ENCODE measurements around the gene EXOSC5.
"Not testable (repeated sequence)": the region's sequence is repeated elsewhere in the genome, so short reads cannot be mapped to it uniquely, and the experiment has no call there.

EXOSC5 gene

GRCh38 chr19:41371541-41371940 is 25.6 kb downstream of the EXOSC5 start:
- no peak overlapping the region for H3K9ac ChIP-seq (ENCODE audit: low read depth in 1 of 2, low read length in 2 of 2)
- H3K9me3 ChIP-seq (ENCODE audit: control insufficient read depth in 2 of 2, low read length in 2 of 2), result no peaks in the 10 kb centered on the region
- peaks cover 9 to 13% of the 10 kb centered on the region in 2 donors for H3K4me1 ChIP-seq (ENCODE audit: control insufficient read depth in 2 of 2, insufficient read depth in 2 of 2, low read length in 2 of 2)

GRCh38 chr19:41371119-41371518 is 26.0 kb downstream of the EXOSC5 start:
- H3K27me3 ChIP-seq (ENCODE audit: control insufficient read depth in 2 of 2, insufficient read depth in 2 of 2, low read length in 2 of 2); H3K9ac ChIP-seq (ENCODE audit: low read depth in 1 of 2, low read length in 2 of 2); H3K4me3 ChIP-seq (ENCODE audit: low read length in 2 of 2); H3K9me3 ChIP-seq (ENCODE audit: control insufficient read depth in 2 of 2, low read length in 2 of 2); H3K27ac ChIP-seq (ENCODE audit: low read depth in 2 of 2, low read length in 2 of 2); H3K36me3 ChIP-seq (ENCODE audit: control insufficient read depth in 2 of 2, insufficient read depth in 2 of 2, low read length in 2 of 2): not testable (repeated sequence)
- peaks cover 9 to 10% of the 10 kb centered on the region in 2 donors for H3K4me1 ChIP-seq (ENCODE audit: control insufficient read depth in 2 of 2, insufficient read depth in 2 of 2, low read length in 2 of 2)

More at GRCh38 chr19:41371541-41371940, 25.6 kb downstream of the EXOSC5 start:
- Histone ChIP-seq H3K27me3 (ENCODE audit: control insufficient read depth in 2 of 2, insufficient read depth in 2 of 2, low read length in 2 of 2) (no peaks in the 10 kb centered on the region), H3K4me3 (ENCODE audit: low read length in 2 of 2) (no peak overlapping the region), H3K27ac (ENCODE audit: low read depth in 2 of 2, low read length in 2 of 2) (no peak overlapping the region), H3K36me3 (ENCODE audit: control insufficient read depth in 2 of 2, insufficient read depth in 2 of 2, low read length in 2 of 2) (no peaks in the 10 kb centered on the region)

- Histone ChIP-seq H3K9ac (ENCODE audit: low read depth in 1 of 2, low read length in 2 of 2) (no peak overlapping the region), H3K4me3 (ENCODE audit: low read length in 2 of 2) (no peak overlapping the region), H3K36me3 (ENCODE audit: control insufficient read depth in 2 of 2, insufficient read depth in 2 of 2, low read length in 2 of 2) (no peaks in the 10 kb centered on the region), H3K9me3 (ENCODE audit: control insufficient read depth in 2 of 2, low read length in 2 of 2) (no peaks in the 10 kb centered on the region), H3K27me3 (ENCODE audit: control insufficient read depth in 2 of 2, insufficient read depth in 2 of 2, low read length in 2 of 2) (no peaks in the 10 kb centered on the region), H3K4me1 (ENCODE audit: control insufficient read depth in 2 of 2, insufficient read depth in 2 of 2, low read length in 2 of 2) (peaks cover 6 to 11% of the 10 kb centered on the region in 2 donors), H3K27ac (ENCODE audit: low read depth in 2 of 2, low read length in 2 of 2) (no peak overlapping the region)
These were observed 27.4 kb downstream of the EXOSC5 start for GRCh38 chr19:41369769-41370168.

GRCh38 chr19:41367848-41368301 is 29.3 kb downstream of the EXOSC5 start:
- H3K4me3 ChIP-seq (ENCODE audit: low read length in 2 of 2), result no peak overlapping the region
- H3K9ac ChIP-seq (ENCODE audit: low read depth in 1 of 2, low read length in 2 of 2), result no peak overlapping the region
- H3K9me3 ChIP-seq (ENCODE audit: control insufficient read depth in 2 of 2, low read length in 2 of 2), result no peaks in the 10 kb centered on the region
- no peaks in the 10 kb centered on the region for H3K36me3 ChIP-seq (ENCODE audit: control insufficient read depth in 2 of 2, insufficient read depth in 2 of 2, low read length in 2 of 2)
- peak overlapping the region in 1 of 2 donors; percentile 55 for H3K27ac ChIP-seq (ENCODE audit: low read depth in 2 of 2, low read length in 2 of 2)
- H3K27me3 ChIP-seq (ENCODE audit: control insufficient read depth in 2 of 2, insufficient read depth in 2 of 2, low read length in 2 of 2), result no peaks in the 10 kb centered on the region
- H3K4me1 ChIP-seq (ENCODE audit: control insufficient read depth in 2 of 2, insufficient read depth in 2 of 2, low read length in 2 of 2), result peaks cover 10 to 20% of the 10 kb centered on the region in 2 donors

GRCh38 chr19:41366089-41366488 is 31.1 kb downstream of the EXOSC5 start:
- H3K27ac ChIP-seq (ENCODE audit: low read depth in 2 of 2, low read length in 2 of 2), result no peak overlapping the region
- no peaks in the 10 kb centered on the region for H3K36me3 ChIP-seq (ENCODE audit: control insufficient read depth in 2 of 2, insufficient read depth in 2 of 2, low read length in 2 of 2)
- H3K9me3 ChIP-seq (ENCODE audit: control insufficient read depth in 2 of 2, low read length in 2 of 2), result no peaks in the 10 kb centered on the region

GRCh38 chr19:41364524-41365391 is 32.4 kb downstream of the EXOSC5 start:
- H3K9me3 ChIP-seq (ENCODE audit: control insufficient read depth in 2 of 2, low read length in 2 of 2), result no peaks in the 10 kb centered on the region
- H3K4me3 ChIP-seq (ENCODE audit: low read length in 2 of 2), result peak overlapping the region; percentile 95 to 98
- peaks cover 17 to 25% of the 10 kb centered on the region in 2 donors for H3K4me1 ChIP-seq (ENCODE audit: control insufficient read depth in 2 of 2, insufficient read depth in 2 of 2, low read length in 2 of 2)
- no peaks in the 10 kb centered on the region for H3K27me3 ChIP-seq (ENCODE audit: control insufficient read depth in 2 of 2, insufficient read depth in 2 of 2, low read length in 2 of 2)
- H3K27ac ChIP-seq (ENCODE audit: low read depth in 2 of 2, low read length in 2 of 2), result peak overlapping the region; percentile 99
- no peaks in the 10 kb centered on the region for H3K36me3 ChIP-seq (ENCODE audit: control insufficient read depth in 2 of 2, insufficient read depth in 2 of 2, low read length in 2 of 2)
- peak overlapping the region; percentile 93 to 95 for H3K9ac ChIP-seq (ENCODE audit: low read depth in 1 of 2, low read length in 2 of 2)

More at GRCh38 chr19:41366089-41366488, 31.1 kb downstream of the EXOSC5 start:
- H3K4me1 ChIP-seq (ENCODE audit: control insufficient read depth in 2 of 2, insufficient read depth in 2 of 2, low read length in 2 of 2), result peaks cover 17 to 25% of the 10 kb centered on the region in 2 donors
- no peak overlapping the region for H3K4me3 ChIP-seq (ENCODE audit: low read length in 2 of 2)
- no peak overlapping the region for H3K9ac ChIP-seq (ENCODE audit: low read depth in 1 of 2, low read length in 2 of 2)
- no peaks in the 10 kb centered on the region for H3K27me3 ChIP-seq (ENCODE audit: control insufficient read depth in 2 of 2, insufficient read depth in 2 of 2, low read length in 2 of 2)

- H3K9me3 ChIP-seq (ENCODE audit: control insufficient read depth in 2 of 2, low read length in 2 of 2), result no peaks in the 10 kb centered on the region
- H3K9ac ChIP-seq (ENCODE audit: low read depth in 1 of 2, low read length in 2 of 2), result peak within 1 kb of the TSS; percentile 93 to 95
- peaks cover 17 to 25% of the 10 kb centered on the region in 2 donors for H3K4me1 ChIP-seq (ENCODE audit: control insufficient read depth in 2 of 2, insufficient read depth in 2 of 2, low read length in 2 of 2)
- H3K27ac ChIP-seq (ENCODE audit: low read depth in 2 of 2, low read length in 2 of 2), result peak within 1 kb of the TSS; percentile 99
- H3K36me3 ChIP-seq (ENCODE audit: control insufficient read depth in 2 of 2, insufficient read depth in 2 of 2, low read length in 2 of 2), result no peaks in the 10 kb centered on the region
- H3K27me3 ChIP-seq (ENCODE audit: control insufficient read depth in 2 of 2, insufficient read depth in 2 of 2, low read length in 2 of 2), result no peaks in the 10 kb centered on the region
- H3K4me3 ChIP-seq (ENCODE audit: low read length in 2 of 2), result peak within 1 kb of the TSS; percentile 95 to 98
These were observed 33.2 kb downstream of the EXOSC5 start, which contains the start of gene B9D2 for GRCh38 chr19:41363753-41364523. Gene B9D2, minus strand, starts transcription at chr19:41364149. Its CDS starts 630 bp downstream, at chr19:41363519.

- peak overlapping the region; percentile 93 to 95 for H3K9ac ChIP-seq (ENCODE audit: low read depth in 1 of 2, low read length in 2 of 2)
- no peaks in the 10 kb centered on the region for H3K27me3 ChIP-seq (ENCODE audit: control insufficient read depth in 2 of 2, insufficient read depth in 2 of 2, low read length in 2 of 2)
- H3K27ac ChIP-seq (ENCODE audit: low read depth in 2 of 2, low read length in 2 of 2), result peak overlapping the region; percentile 99
- peaks cover 17 to 25% of the 10 kb centered on the region in 2 donors for H3K4me1 ChIP-seq (ENCODE audit: control insufficient read depth in 2 of 2, insufficient read depth in 2 of 2, low read length in 2 of 2)
- H3K36me3 ChIP-seq (ENCODE audit: control insufficient read depth in 2 of 2, insufficient read depth in 2 of 2, low read length in 2 of 2), result no peaks in the 10 kb centered on the region
- peak overlapping the region; percentile 95 to 98 for H3K4me3 ChIP-seq (ENCODE audit: low read length in 2 of 2)
- H3K9me3 ChIP-seq (ENCODE audit: control insufficient read depth in 2 of 2, low read length in 2 of 2), result no peaks in the 10 kb centered on the region
These were observed 33.8 kb downstream of the EXOSC5 start for GRCh38 chr19:41363371-41363752.

- Histone ChIP-seq H3K4me1 (ENCODE audit: control insufficient read depth in 2 of 2, insufficient read depth in 2 of 2, low read length in 2 of 2) (peaks cover 14 to 19% of the 10 kb centered on the region in 2 donors), H3K36me3 (ENCODE audit: control insufficient read depth in 2 of 2, insufficient read depth in 2 of 2, low read length in 2 of 2) (no peaks in the 10 kb centered on the region), H3K4me3 (ENCODE audit: low read length in 2 of 2) (peak overlapping the region in 1 of 2 donors; percentile 37), H3K9me3 (ENCODE audit: control insufficient read depth in 2 of 2, low read length in 2 of 2) (no peaks in the 10 kb centered on the region), H3K27ac (ENCODE audit: low read depth in 2 of 2, low read length in 2 of 2) (peak overlapping the region; percentile 99), H3K9ac (ENCODE audit: low read depth in 1 of 2, low read length in 2 of 2) (peak overlapping the region; percentile 10 to 44), H3K27me3 (ENCODE audit: control insufficient read depth in 2 of 2, insufficient read depth in 2 of 2, low read length in 2 of 2) (no peaks in the 10 kb centered on the region)
These were observed 34.9 kb downstream of the EXOSC5 start for GRCh38 chr19:41362143-41362847.
